Ascending aorta (tissue), 2 donors: ENCODE results near the gene CYP8B1. TPM values are rescaled to one million over a fixed set of nuclear protein-coding genes. Genes with fewer than 3 reads are reported as not detected.

ENCODE experiments used
- DNase-seq, 2 donors: peaks; one replicate each; pipeline ENCODE4 v3.0.0-alpha.2; 2019; ENCODE audit warnings: low spot score in 2 of 2
- H3K27ac ChIP-seq, 2 donors: fragments of 200-600 bp; sonication (generic); one replicate each; pipeline ENCODE4 v1.5.1; 2016 to 2017; ENCODE audit warnings: mild to moderate bottlenecking in 1 of 2
- H3K27me3 ChIP-seq: fragments of 200-600 bp; sonication (generic); one replicate; pipeline ENCODE4 v1.5.1; 2017
- H3K36me3 ChIP-seq, 2 donors: fragments of 200-600 bp; sonication (generic); one replicate each; pipeline ENCODE4 v1.5.1; 2016
- H3K4me1 ChIP-seq, 2 donors: fragments of 200-600 bp; sonication (generic); one replicate each; pipeline ENCODE4 v1.5.1; 2016 to 2017; ENCODE audit warnings: mild to moderate bottlenecking in 1 of 2
- H3K4me3 ChIP-seq, 2 donors: fragments of 200-600 bp; sonication (generic); one replicate each; pipeline ENCODE4 v1.5.1; 2016 to 2017; ENCODE audit warnings: mild to moderate bottlenecking in 1 of 2
- H3K9me3 ChIP-seq, 2 donors: fragments of 200-600 bp; sonication (generic); one replicate each; pipeline ENCODE4 v1.5.1; 2016
- intact Hi-C: fragments of 100-400 bp; cut with DNase I; formaldehyde crosslinking; loops from one replicate; pipeline ENCODE4 v1.15.1; 2023
- total RNA-seq: library from RNA; depleted of rRNA; stranded (reverse); fragments of >200 nt; gene quantifications from one replicate; pipeline ENCODE4 v1.1.0, GENCODE V29; 2016
- TF ChIP-seq, protein P1 (sequence below), 3 experiments: fragments of 200-600 bp in 2 of 3; fragments of 450-650 bp in 1 of 3; sonication (generic) in 2 of 3; IDR thresholded peaks; one replicate each; pipeline ENCODE4 v1.5.1; 2016 to 2019; ENCODE audit warnings: antibody characterized with exemption in 3 of 3, mild to moderate bottlenecking in 1 of 3, moderate library complexity in 1 of 3

Gene CYP8B1
- total RNA-seq, 1 donor from 2014 or later, result 0.43 TPM

DNA sequence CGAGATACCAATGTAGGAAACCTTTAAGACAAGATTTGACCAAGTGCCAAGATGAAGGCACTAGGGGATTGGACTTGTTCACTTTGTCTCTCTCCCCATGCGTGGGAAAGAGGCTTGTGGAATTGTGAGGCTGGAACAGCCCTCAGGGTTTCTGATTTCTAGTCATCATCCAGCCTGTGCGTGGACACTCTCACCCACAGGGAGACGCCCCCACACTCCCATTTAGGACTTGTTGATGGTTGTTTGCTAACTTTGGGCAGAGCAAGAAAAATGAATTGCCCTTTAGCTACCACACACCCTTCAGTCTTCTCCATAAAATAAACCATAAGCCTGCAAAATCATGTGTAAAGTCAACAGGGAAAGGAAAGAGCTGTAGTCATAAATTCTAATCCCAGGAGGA, 48.0 kb downstream of the CYP8B1 start:
- no peaks in the 10 kb centered on the region for H3K9me3 ChIP-seq
- intact Hi-C loops, result no loop called here

DNA sequence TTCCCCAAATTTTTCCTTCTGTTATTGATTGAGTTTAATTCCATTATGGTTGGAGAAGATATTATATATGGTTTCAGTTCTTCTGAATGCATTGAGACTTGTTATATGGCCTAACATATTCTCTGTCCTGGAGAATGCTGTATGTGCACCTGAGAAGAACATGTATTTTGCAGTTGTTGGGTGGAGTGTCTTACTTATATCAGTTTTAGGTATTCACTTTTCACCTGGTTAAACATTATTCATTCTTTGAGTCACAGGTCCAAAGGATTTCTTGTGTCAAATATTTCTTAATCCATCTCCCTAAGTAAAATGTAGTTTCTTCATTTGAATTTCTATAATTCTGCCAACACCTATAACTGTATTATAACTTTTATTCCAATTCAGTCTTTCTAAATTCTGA, 48.7 kb downstream of the CYP8B1 start:
- DNase-seq, result no peak
- Histone ChIP-seq H3K4me3 (no peak overlapping the region), H3K9me3 (no peaks in the 10 kb centered on the region), H3K4me1 (peaks cover 0 to 3% of the 10 kb centered on the region in 2 donors), H3K27me3 (no peaks in the 10 kb centered on the region), H3K27ac (no peak overlapping the region), H3K36me3 (no peaks in the 10 kb centered on the region)
- intact Hi-C loops, result no loop called here
- TF ChIP-seq, protein P1, sequence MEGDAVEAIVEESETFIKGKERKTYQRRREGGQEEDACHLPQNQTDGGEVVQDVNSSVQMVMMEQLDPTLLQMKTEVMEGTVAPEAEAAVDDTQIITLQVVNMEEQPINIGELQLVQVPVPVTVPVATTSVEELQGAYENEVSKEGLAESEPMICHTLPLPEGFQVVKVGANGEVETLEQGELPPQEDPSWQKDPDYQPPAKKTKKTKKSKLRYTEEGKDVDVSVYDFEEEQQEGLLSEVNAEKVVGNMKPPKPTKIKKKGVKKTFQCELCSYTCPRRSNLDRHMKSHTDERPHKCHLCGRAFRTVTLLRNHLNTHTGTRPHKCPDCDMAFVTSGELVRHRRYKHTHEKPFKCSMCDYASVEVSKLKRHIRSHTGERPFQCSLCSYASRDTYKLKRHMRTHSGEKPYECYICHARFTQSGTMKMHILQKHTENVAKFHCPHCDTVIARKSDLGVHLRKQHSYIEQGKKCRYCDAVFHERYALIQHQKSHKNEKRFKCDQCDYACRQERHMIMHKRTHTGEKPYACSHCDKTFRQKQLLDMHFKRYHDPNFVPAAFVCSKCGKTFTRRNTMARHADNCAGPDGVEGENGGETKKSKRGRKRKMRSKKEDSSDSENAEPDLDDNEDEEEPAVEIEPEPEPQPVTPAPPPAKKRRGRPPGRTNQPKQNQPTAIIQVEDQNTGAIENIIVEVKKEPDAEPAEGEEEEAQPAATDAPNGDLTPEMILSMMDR (IDR thresholded peaks at IDR 0.05), result no peak

More for the DNA sequence above, 48.0 kb downstream of the CYP8B1 start:
- no peak overlapping the region for H3K4me3 ChIP-seq
- TF ChIP-seq, protein P1 (IDR thresholded peaks at IDR 0.05), result no peak
- H3K36me3 ChIP-seq, result no peaks in the 10 kb centered on the region
- no peaks in the 10 kb centered on the region for H3K27me3 ChIP-seq
- DNase-seq, result no peak
- no peak overlapping the region for H3K27ac ChIP-seq
- H3K4me1 ChIP-seq, result peaks cover 0 to 3% of the 10 kb centered on the region in 2 donors

- intact Hi-C loops, result no loop called here
Measured at GRCh38 chr3:42826141-42826540, 49.5 kb downstream of the CYP8B1 start.

DNA sequence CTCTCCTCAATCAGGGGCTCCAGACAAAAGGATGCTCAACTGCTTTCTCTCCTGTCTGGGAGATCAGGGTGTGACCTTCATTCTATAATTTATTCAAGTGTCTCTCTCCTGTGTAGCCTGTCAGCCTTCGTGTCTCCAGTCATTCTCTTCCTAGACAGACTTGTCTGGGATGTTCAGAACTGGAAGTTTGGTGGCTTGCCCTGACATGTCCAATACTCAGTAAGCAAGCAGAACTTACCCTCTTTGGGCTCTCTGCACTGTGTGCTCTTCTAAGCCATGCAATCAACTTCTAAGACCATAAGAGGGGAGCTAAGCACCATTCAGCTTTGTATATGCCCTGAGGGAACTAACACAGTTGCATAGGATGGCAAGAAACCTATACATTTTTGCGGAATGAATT, 52.3 kb downstream of the CYP8B1 start:
- Histone ChIP-seq H3K36me3 (no peaks in the 10 kb centered on the region), H3K4me1 (no peaks in the 10 kb centered on the region), H3K9me3 (no peaks in the 10 kb centered on the region), H3K4me3 (no peak overlapping the region), H3K27ac (no peak overlapping the region), H3K27me3 (no peaks in the 10 kb centered on the region)
- DNase-seq, result no peak
- intact Hi-C loops, result no loop called here
- TF ChIP-seq, protein P1 (IDR thresholded peaks at IDR 0.05), result no peak

More at GRCh38 chr3:42826141-42826540, 49.5 kb downstream of the CYP8B1 start:
- Histone ChIP-seq H3K27ac (no peak overlapping the region), H3K9me3 (no peaks in the 10 kb centered on the region), H3K4me1 (peaks cover 0 to 3% of the 10 kb centered on the region in 2 donors), H3K27me3 (no peaks in the 10 kb centered on the region), H3K36me3 (no peaks in the 10 kb centered on the region), H3K4me3 (no peak overlapping the region)
- TF ChIP-seq, protein P1 (IDR thresholded peaks at IDR 0.05), result no peak
- no peak for DNase-seq

- H3K9me3 ChIP-seq, result no peaks in the 10 kb centered on the region
- DNase-seq, result no peak
- intact Hi-C loops, result no loop called here
- H3K4me1 ChIP-seq, result no peaks in the 10 kb centered on the region
- no peak overlapping the region for H3K27ac ChIP-seq
- TF ChIP-seq, protein P1 (IDR thresholded peaks at IDR 0.05), result no peak
- H3K36me3 ChIP-seq, result no peaks in the 10 kb centered on the region
- no peaks in the 10 kb centered on the region for H3K27me3 ChIP-seq
- no peak overlapping the region for H3K4me3 ChIP-seq
Measured at GRCh38 chr3:42822828-42823227, 52.9 kb downstream of the CYP8B1 start.

Other genes with a start within 250 kb of the CYP8B1 start
- 69.3 TPM for gene ZBTB47, start 222.2 kb downstream of the CYP8B1 start, total RNA-seq
- not detected for gene KLHL40, start 190.3 kb downstream of the CYP8B1 start, total RNA-seq
- gene HHATL, start 173.1 kb downstream of the CYP8B1 start, total RNA-seq, result not detected
- gene CCDC13, start 102.6 kb downstream of the CYP8B1 start, total RNA-seq, result 2.1 TPM
- 109 TPM for gene HIGD1A, start 71.4 kb downstream of the CYP8B1 start, total RNA-seq
- 24.5 TPM for gene ACKR2, start 66.4 kb downstream of the CYP8B1 start, total RNA-seq
- 7.7 TPM for gene ZNF662, start 30.3 kb upstream of the CYP8B1 start, total RNA-seq
- gene GASK1A, start 103.4 kb upstream of the CYP8B1 start, total RNA-seq, result 25.8 TPM
- 14.5 TPM for gene POMGNT2, start 230.2 kb upstream of the CYP8B1 start, total RNA-seq